Occipital lobe (tissue), 2 donors: ENCODE data around the gene CHST9. TPM values are rescaled to one million over a fixed set of nuclear protein-coding genes. Genes with fewer than 3 reads are reported as not detected.
"Not testable (repeated sequence)": the region's sequence is repeated elsewhere in the genome, so short reads cannot be mapped to it uniquely, and the experiment has no call there.

Experiments
- DNase-seq: peaks from one replicate; lab custom pipeline; 2025; lab: John Stamatoyannopoulos, UW
- total RNA-seq: library from RNA; depleted of rRNA; stranded (reverse); fragments of >200 nt; gene quantifications from one replicate; pipeline ENCODE4 v1.2.3, GENCODE V29; 2014

CHST9 gene
- total RNA-seq, 1 donor from 2014 or later = 3.1 TPM

DNA sequence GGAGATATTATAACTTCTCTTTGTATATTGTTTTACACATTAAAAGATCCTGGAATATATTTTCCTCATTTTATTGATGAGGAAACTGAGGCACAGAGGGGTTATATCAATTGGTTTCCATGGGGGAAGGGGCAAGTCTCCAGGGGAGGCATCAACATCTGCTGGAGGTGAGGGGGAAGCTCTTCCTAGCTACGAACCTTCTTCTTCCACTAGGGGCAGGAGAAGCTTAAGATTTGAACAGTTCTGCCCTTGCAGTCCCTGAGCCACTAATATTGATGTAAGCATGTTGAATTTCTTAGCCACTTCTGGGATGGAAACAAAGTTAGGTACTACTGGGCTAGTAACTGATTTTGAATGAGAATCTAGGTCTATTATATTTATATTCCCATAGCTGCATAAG is 179.5 kb downstream of the CHST9 start:
- no peak for DNase-seq

DNA sequence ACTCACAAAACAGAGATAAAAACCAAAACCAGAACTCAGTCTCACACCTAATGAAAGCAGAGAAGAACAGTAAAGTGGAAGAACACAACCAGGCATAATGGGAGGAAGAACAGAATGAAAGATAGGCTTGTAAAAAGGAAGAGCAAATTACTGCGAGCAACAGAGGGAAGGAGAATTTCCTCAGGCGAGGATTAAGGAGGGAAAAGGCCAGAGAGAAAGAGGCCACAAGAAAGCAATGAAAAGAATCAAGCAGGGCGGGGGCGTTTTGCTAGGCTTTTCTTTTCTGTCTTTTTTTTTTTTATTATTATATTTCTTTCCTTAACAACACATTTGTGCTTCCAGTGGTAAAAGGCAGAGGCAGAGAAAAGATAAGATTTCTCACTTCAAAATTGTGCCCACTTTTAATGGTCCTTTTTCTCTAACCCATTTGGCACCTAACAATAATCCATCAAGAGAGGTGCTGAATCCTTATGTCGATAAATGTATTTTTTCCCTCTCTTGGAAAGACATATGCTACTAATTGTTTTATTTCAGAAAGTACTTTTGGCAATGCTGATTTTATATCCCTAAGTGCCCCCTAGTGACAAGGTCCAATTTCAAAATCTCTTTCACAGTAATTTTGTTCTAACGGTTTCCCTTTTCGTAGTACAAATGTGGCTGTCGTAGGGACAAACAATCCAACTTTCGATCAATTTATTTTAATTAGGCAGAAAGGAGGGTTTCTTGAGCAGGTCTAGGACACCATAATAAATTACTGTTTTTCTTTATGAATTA is 180.9 kb downstream of the CHST9 start:
- no peak for DNase-seq

DNA sequence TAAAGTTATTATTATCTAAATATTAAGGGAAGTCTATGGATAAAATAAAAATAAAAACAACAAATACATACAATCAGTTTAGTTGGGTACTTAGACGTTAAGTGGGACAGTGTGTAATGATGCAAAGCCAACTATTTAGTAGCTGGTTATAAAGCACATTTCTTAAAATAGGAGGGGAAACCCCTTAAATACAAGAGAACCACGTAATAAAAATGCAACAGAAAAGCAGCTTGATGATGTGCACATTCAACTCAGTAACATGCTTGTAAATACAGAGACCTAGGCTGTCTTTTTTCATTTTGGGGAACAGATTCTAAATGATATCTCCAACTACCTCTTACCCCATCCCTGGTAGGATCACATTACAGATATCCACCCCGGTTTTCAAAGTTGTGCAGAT is 185.3 kb downstream of the CHST9 start:
- no peak for DNase-seq

DNA sequence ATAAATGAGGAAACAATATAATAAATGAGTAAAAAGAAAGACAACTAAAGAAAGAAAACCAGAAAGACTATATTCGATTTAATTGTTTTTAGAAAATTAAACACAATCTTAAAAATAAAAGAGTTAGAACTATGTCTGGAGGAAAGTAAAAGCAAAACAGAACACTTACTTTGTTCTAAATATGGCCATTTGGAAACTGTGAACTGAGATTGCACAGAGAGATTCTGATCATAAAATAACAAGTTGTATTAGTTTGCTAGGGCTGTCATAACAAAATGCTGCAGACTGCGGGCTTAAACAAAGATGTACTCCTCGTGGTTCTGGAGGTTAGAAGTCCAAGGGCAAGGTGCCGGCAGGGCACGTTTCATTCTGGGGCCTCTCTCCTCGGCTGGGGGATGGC is 191.5 kb downstream of the CHST9 start:
- no peak for DNase-seq

DNA sequence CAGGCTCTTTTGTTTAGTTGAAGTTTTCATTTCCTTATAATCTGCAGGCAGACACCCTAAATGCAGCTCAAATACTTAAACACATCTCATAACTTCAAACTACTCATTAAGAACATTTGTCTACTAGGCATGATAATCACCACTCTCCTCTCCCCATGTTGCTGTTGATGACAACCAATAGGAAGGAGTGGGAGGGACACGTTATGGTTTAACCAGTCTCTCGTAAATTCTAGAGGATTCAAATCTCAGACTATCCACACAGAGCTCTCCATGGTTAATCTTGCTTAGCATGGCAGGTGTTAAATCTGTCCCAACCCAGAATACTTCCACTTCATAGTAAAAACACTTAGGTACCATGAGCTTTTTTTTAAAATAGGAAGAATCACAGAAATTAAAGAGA is 192.2 kb downstream of the CHST9 start:
- no peak for DNase-seq

DNA sequence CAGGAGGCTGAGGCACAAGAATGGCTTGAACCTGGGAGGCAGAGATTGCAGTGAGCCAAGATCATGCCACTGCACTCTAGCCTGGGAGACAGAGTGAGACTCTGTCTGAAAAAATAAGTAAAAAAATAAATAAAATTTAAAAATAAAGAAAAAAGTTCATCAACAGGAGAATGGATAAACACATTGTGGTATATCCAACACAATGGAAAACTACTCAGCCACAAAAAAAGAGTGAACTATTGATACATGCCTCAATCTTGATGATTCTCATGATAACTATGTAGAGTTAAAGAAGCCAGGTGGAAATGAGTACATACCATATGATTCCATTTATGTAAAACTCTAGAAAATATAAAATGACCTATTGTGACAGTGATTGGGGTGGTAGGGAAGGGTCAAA is 195.3 kb downstream of the CHST9 start:
- no peak for DNase-seq

DNA sequence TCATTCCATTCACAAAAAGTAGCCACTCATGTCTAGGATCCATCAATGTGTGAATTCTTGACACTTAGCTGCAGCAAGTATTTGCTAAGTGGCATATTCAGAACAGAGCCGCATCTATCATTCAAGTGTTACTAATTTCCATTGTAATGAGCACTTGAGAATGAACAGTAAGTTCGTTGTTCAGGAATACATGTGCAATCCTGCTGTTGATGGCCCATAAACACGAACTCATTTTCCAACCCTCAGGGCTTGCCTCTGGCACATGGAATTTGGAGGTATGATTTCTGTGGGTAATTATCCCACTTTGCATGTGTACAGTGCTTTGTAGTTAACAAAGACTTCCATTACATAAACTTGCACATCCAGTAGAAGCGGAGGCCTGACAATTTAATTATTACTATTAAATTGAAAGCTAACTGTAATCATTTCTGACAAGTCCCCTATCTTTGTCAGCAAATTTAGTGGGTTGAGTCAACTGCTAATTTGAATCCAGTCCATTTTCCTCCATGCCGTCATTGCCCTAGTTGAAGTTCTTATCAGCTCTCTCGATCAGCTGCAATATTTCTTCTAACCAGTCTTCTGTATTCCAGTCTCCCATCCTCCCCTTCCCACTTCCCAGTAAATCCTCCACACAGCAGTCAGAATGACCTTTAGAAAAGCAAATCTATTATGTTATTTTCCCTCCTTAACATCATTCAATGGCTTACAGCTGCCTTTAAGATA is 203.6 kb downstream of the CHST9 start:
- no peak for DNase-seq

DNA sequence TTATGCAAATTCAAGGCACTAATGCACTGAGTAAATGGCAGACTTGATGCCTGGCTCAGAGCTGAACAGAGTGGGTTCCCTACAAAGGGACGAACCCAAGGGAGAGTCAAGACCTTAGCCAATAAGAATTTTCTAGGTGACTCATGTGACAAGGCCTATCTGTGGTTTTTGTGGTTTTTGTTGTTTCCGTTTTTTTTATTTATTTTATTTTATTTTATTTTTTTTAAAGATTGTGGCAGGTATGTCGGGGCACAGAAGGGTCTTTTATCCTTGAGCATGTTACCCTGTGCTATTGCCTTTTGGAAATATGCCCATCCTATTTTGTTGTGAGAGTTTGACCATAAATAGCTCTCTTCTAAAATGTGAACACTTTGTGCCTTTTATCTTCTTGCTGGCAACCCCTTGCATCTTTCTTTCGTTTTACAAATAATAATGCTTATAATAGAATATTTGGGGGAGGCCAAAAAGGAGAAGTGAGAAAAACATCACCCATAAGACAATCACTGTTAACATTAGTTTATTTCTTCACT is 206.2 kb downstream of the CHST9 start:
- no peak for DNase-seq

DNA sequence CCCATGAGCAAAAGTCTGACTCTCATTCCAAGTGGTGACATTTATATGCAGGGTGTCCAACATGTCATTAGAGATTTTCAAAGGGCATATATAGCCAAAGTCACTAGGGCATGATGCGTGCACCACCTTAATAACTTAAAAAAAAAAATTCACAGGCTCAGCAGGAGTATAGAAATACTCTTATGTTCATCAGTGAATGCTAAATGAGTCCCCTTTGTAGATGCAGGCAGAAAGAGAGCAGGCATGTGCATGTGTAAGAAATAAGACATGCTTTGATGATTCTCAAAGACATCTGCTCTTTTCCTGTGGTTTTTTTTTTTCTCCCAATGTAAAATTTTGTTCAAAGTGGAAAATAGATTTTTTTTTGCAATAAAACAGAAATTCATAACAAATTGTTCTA is 207.3 kb downstream of the CHST9 start:
- no peak for DNase-seq

DNA sequence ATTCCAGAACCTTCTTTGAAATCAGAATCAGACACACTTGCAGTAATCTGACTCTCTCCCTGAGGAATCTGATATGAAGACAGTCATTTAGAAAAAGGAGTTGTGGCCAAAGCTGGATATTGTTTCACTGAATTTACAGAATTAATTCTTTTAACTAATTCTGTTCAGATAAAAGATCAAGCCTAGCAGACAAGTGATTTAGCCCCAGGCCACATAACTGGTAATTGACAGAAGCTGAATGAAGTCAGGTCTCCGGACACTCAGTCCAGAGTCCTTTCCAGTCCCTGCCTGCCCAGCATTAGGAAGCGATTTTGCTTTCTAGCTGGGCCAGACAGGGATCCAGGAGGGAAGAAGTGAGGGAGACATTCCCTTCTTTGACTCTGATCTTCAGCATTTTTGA is 208.9 kb downstream of the CHST9 start:
- no peak for DNase-seq

DNA sequence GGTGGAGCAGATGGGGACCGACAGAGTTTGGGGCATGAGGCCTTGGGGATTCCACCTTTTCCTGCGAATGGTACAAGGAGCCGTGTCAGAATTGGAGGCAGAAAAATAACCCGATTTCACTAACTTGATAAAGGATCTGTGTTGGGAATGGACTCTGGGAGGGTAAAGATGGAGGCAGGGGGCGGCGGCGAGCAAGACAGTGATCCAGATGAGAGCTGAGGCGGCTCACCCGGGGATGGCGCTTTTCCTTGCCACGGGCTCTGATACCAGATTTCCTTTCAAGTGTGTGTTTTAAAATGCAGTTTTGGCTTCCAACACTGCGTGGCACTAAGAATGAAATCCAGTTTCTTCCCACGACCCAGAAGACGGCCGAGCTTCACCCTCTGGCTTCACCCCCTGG is 212.6 kb downstream of the CHST9 start:
- DNase-seq = not testable (repeated sequence)

DNA sequence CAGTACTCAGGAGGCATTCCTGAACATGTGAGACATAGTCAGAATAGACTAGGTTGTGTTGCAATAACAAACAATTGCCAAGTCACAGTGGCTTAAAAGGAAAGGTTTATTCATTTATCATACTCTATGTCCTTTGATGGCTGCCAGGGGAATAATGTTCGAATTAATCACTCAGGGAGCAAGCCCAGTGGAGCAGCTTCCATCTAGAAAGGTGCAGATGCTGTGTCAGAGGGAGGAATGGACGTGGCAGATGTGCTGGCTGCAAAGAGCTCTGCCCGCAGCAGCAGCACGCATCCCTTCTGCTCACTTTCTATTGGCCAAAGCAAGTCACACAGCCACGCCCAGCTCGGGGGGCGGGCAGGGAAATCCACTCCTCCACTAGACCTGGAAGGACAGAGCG is 213.7 kb downstream of the CHST9 start:
- DNase-seq = no peak

DNA sequence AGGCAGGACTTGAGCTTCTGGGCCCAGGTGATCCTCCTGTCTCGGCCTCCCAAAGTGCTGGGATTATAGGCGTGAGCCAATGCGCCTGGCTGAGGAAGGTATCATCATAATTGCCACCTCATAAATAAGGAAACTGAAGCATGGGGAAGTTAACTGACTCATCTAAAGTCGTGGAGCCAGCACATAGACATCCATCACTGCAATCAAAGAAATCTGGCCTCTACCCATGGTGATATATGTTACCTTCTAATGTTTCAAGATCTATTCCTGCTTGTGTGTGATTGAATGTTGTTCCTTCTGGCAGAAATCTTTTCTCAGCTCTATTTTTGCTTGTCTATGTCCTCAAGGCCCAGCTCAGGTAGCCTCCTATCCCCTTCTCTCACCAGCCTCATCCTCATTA is 214.5 kb downstream of the CHST9 start:
- no peak for DNase-seq

DNA sequence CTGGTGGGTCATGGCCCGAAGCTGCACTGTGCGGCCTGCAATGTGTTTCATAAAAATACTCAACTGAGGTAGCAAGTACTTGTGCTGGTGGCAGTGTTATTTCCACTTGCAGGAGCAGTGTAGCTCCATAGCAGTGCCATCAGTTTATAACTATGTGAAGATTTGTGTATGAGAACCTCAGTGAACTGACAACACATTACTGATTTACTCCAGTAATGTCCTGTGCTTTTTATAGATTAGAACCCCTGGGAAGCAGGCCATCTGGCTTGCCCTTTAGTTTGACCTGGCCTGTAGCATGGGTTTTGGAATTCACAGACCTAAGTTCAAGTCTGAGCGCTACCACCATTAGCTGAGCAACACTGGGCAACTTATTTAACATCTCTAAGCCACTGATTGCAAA is 219.9 kb downstream of the CHST9 start:
- DNase-seq = no peak

DNA sequence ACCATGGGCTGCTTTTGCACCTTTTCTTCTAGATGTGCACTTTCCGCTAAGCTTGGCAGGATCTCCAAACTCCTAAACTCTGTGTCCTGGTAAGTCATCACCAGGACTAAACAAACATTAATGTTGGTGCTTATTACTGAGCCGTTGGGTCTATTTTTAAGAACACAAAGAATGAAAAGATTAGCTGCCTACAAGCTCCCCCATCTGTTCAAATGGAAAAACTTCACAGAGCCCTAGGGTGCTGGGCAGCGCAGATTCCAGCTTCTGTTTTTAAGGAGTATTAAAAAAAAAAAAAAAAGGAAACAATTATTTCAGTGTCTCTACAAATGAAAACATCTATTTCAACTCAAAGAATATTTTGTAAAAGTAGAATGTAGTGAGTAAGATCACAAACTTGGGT is 221.8 kb downstream of the CHST9 start:
- no peak for DNase-seq

DNA sequence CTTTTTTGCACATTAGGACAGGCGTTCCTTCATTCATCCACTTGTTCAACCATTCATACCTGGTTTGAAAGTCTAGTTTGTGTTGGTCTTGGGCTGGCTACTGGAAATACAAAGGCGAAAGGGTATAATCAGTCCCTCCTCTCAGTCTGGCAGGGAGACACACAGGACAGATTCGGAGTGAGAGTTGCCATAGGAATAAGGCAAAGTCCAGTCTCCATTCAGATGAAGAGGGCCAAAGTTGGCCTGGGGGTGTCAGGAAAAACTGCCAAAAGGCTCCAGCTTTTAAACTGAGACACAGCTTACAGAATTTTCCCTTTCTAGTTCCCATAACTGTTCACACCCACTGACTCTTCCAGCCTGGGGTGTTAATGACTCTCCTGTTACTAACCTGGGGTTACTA is 223.3 kb downstream of the CHST9 start:
- DNase-seq = no peak

DNA sequence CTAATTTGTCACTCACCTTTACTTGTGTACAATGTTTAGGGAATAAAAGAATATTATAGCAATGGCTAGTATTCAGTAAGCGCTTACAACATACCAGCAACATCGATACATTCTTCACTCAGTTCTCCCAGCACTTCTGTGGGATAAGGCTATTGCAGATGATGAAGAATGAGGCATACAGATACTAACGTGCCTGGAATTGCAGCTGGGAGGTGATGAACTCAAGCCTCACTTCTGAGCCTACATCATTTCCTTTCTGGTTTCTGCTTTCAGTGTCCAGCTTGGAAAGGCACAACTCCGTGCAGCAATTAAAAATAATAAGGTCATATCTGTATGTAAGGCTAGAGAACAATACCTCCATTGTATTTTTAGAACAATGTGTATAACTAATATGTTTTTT is 224.2 kb downstream of the CHST9 start:
- no peak for DNase-seq

DNA sequence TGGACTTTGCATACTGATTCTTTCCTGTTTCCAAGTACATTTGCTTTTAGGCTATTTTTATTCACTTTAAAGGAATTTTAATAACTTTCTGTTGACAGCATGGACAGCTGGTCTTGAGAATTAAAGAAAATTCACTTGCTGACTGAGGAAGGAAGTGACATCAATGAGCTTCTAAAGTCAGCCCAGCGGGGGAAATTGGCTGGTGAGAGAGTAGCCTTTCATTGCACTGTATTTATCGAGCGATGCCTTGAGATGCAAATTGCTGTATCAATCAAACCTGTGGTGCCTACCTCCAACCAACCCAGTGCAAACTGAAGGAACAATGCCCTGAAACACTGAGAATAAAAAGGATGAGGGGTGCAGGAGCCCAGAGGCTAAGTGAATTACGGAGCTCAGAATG is 228.2 kb downstream of the CHST9 start:
- DNase-seq = no peak

DNA sequence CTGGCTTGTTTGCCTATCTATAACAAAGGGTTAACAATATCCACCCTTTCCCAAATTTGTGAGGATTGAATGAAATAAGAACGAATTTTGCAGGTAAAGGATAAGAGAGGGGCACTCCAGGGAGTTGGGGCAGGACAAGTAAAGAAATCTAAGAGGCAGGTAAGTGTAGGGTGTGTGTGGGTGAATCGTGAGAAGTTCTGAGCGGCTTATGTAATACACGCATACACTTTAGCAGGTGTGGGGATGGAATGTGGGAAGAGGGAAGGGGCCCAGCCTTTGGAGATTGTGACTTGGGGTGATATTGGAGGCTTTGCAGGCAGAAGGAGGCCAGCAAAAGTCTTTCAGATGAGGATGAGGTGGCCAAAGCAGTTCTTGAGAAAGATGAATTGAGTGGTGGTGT is 236.4 kb downstream of the CHST9 start:
- DNase-seq = no peak

DNA sequence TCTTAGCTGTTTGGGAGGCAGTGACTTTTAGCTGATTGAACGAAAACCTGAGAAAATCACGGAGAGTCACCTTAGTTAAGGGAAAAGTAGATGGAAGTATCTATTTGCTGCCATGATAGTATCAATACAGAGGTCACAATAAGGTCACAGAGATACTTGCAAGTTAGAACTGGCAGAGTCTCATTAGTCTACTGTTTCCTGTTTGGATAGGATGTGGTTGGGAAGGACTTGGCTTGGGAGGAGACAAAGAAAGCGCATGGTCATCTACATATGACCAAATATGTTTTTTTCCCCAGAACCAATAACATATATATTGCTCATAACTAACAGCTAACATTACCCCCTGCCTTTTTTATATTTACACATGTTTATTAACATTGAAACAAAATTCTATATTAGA is 241.2 kb downstream of the CHST9 start:
- no peak for DNase-seq

DNA sequence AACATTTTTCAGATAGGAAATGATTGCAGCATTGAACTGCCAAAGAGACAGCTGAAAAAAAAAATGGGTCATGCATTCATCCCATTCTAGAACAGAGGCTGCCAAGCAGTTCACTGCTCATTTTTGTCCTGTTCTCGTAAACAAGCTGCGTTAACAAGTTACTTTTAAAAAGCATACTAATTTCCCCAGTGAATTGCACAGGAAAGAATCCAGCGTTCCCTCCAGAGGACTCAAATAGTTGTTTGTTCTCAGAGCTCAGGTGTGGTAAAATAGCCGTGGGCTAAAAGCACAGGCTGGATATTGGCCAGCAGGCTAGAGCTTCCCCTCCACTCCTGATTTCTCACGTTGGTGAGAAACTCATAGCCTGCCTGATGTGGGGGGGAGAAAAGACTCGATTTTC is 243.5 kb downstream of the CHST9 start:
- no peak for DNase-seq

DNA sequence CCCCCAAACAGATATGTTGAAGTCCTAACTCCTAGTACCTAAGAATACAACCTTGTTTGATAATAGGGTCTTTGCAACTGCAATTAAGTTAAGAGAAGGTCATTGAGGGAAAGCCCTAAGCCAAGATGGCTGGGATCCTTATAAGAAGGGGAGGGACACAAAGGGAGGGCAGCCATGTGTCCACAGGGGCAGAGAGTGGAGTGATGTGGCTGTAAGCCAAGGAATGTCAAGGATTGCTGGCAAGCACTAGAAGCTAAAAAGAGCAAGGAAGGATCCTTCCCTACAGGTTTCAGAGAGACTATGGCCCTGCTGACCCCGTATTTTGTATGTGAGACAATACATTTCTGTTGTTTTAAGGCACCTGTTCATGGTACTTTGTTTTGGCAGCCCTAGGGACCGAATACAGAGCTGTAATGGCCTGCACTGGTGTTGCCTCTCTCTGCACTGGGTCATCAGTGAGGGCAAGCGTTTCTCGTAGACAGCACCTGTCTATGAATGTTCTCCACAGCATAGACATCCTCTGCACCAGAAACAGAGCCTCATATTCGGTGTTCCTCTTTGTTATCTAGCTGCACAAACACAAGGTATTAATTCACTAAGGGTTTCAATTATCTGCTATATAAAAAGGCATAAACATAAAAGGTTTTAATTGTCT is 244.2 kb downstream of the CHST9 start:
- no peak for DNase-seq

DNA sequence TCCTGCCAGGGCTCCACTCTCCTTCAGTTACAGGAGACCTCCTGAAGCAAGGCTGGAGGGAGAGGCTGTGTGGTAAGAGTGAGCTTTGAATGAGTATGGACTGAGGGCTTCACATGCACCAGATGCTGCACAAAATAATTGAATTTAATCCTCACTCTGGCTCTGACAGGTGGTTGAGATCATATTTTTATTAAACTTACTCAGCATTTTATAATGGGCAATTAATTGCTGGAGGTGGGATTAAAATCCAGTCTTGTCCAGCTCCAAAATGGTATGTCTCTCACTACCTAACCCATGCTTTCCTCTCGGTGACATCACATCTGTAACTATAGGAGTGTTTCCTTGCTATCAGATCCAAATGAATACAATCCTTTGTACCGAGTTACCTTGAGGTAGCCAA is 253.4 kb downstream of the CHST9 start:
- DNase-seq = no peak
